SU-DHL-6 (cell line): ENCODE measurements around the gene IFNG-AS1.

Experiments used
- CTCF ChIP-seq: fragments of 200-600 bp; sonication (generic); IDR thresholded peaks from one replicate; pipeline ENCODE4 v1.5.1; 2017; ENCODE audit warnings: antibody characterized with exemption, mild to moderate bottlenecking, low read length, moderate library complexity; ENCODE audit not compliant: insufficient read depth, poor library complexity, severe bottlenecking
- EZH2phosphoT487 ChIP-seq: fragments of 200-600 bp; sonication (generic), shearing (Covaris generic); conservative IDR thresholded peaks from 2 replicates; pipeline ENCODE4 v1.6.1; 2018; ENCODE audit warnings: mild to moderate bottlenecking, antibody characterized with exemption, low read length, moderate library complexity, mixed read lengths

- TF ChIP-seq CTCF: no peak
- no peak for TF ChIP-seq EZH2phosphoT487
Measured at GRCh38 chr12:68020049-68020448, 30.8 kb downstream of the IFNG-AS1 start.
